Measurements from ENCODE around the gene UNCX.

Gene UNCX

GRCh38 chr7:1218541-1219165 lies 14.0 kb upstream of the UNCX start:
- no peak for DNase-seq (ENCODE audit: low spot score)

- no peak for DNase-seq (ENCODE audit: low spot score)
Measured at GRCh38 chr7:1219498-1219897, 13.2 kb upstream of the UNCX start.

DNA sequence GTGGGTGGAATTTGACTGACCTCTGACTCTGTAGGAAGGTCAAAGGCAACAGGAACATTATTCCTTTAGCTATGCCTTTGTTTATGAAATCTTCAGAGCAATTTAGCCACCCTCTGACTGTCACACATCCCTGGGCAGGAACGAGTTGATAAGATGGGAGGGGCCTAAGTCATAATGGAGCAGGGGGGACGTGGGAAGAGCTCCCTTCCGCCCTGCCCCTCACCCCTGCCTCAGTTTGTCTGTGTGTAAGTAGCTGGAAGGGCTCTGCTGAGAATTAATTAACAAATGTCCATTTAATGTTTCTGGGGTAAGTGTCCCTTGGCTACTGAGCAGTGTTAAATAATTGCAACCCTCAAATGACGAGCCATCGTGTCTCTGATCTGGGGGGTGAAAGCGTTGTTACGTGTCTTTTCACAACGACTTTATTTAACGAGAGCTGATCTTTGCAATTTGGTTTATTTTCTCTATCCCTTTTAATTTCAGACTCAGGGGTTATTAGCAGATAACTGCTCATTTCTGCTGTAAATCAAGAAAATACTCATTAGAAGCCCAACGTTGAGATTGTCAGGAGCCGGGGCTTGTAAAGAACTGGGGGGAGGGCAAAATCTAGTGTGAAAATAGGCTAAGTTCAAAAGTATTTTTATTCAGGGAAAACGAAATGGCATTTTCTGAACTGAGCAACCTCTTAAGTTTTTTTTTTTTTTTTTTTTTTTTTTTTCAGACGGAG lies 12.5 kb upstream of the UNCX start:
- no peak for DNase-seq (ENCODE audit: low spot score)

DNA sequence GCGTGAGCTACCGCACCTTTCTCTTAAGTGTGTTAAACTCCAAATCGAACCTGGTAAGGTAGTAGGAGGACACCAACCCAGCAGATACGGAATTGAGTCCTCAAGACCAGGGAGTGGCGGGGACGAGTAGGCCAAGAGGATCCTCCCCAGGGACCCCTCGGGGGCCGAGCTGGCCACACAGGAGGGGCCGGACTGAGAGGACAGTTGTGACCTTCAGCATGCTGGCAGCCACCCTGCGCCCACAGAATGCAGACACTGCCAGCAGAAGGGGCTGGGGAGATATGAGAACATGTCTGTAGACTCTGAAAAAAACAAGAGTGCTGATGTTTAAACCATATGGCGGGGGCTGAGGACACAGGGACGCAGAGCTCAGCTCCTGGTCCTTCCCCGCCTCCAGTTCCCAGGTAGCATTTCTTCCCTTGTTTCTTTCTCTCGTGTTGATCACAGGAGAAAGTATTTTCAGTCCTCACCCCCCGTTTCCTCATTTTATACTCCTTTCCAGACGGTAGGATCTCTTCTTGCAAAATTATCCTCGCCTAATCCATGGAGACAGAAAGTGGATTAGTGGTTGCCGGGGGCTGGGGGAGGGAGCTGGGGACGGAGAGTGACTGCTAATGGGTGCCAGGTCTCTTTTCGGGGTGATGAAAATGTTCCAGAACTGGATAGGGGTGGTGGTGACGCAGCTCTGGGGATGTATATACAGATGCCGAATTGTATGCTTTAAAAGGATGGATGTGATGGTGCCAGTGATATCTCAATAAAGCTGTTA lies 11.5 kb upstream of the UNCX start:
- DNase-seq (ENCODE audit: low spot score), result no peak

DNA sequence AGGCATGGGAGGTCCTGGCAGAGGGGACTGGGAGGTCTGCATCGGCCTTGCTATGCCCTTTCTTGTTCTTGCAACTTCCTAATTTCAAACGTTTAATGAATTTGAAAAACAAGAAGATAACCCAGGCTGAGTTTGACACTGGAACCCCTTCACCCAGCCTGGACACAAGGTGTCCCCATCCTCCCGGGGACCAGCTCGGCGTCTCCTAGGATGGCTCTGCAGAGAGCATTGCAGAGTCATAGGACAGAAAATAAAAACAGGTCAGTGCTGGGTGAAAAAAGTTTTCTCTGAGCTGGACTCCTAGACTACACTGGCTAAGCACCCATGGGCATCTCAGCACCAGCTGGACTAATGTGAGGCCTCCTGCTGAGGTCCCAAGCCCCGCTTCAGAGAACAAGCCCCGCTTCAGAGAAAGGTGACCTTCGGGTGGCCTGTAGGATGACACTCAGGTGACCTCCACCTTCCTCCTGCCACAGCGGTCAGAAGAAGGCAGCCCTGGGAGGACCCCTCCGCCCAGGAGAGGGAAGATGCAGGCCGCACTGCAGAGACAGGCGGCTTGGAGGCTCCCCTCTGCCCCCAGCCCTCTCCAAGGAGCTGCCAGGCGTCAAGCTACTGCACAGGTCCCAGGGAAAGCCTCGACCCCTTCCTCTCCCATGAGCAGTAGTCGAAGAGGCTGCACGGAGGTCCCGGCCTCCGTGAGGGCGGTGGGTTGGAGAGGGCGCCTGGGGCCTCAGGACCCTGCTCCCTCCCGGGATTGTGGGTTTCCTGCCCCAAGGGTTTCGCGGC lies 9.3 kb upstream of the UNCX start:
- DNase-seq (ENCODE audit: low spot score), result no peak

DNA sequence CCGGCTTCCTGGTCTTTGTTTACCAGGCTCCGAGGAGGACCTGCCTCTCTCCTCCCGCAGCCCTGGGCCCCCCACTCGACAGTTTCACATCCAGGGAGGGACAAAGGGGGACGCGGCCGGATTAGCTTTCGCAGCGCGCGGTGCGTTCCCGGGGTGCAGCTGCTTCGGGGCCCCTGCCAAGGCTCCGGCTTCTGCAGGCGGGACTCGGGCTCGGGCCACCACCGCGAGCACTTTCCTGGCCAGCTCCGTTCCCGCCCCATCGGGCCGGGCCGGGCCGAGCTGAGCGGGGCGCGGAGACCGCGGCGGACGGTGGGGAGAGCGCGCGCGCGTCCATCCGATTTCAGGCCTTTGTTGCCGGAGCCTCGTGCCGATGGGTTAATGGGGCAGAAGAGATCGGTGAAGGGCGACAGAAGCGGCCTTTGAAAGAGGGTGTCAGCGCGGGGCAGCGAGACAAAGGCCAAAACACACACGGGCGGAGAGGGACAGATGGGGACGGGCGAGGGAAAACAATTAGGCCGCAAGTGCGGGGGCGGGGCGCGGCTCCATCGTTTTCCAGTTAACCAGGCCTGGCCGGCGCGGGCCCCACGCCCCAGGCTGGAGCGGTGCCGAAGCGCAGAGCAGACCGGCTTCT lies 8.5 kb upstream of the UNCX start:
- DNase-seq (ENCODE audit: low spot score), result no peak

DNA sequence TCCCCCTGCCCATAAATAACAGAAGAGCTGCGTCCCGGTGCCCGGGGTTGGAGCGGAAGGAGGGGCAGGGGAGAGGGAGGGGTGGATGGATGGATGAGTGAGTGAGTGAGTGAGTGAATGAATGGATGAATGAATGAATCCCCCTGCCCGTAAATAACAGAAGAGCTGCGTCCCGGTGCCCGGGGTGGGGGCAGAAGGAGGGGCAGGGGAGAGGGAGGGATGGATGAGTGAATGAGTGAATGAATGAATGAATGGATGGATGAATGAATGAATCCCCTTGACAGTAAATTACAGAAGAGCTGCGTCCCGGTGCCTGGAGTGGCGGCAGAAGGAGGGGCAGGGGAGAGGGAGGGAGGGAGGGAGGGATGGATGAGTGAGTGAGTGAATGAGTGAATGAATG lies 7.6 kb upstream of the UNCX start:
- DNase-seq (ENCODE audit: low spot score), result no peak

- DNase-seq (ENCODE audit: low spot score), result no peak
Measured at GRCh38 chr7:1225441-1226185, 7.1 kb upstream of the UNCX start.

DNA sequence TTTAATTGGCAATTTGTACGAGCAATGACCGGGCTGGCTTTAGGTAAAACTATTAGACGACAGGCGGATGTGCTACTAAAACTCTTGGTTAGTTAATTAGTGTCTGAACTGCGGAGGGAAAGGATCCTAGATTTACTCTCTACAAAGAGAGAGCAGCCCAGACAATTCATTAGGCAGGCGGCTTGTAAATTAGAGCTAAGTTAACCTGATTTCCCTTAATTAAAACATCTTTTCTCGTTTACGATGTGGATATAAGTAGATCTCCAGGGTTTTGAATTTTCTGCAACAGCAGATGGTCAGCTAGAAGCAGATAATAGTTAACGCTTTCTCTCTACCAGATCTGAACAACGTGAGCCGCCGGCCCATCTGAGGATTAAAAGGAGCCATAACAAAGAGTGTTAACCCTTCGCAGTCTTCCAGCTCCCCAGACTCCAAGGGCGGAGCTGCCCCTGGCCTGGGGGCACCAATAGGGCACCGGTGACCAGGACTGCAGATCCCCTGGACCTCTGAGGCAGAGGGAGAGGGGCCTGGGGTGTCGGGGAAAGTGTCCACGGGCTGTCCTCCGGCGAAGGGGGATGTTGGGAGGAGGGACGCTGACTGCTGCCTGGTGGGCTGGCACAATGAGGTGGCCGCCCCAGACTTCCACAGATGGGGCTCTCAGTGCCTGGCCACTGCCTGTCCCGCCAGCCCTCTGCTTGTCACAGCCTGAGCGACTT lies 6.3 kb upstream of the UNCX start:
- DNase-seq (ENCODE audit: low spot score), result no peak

DNA sequence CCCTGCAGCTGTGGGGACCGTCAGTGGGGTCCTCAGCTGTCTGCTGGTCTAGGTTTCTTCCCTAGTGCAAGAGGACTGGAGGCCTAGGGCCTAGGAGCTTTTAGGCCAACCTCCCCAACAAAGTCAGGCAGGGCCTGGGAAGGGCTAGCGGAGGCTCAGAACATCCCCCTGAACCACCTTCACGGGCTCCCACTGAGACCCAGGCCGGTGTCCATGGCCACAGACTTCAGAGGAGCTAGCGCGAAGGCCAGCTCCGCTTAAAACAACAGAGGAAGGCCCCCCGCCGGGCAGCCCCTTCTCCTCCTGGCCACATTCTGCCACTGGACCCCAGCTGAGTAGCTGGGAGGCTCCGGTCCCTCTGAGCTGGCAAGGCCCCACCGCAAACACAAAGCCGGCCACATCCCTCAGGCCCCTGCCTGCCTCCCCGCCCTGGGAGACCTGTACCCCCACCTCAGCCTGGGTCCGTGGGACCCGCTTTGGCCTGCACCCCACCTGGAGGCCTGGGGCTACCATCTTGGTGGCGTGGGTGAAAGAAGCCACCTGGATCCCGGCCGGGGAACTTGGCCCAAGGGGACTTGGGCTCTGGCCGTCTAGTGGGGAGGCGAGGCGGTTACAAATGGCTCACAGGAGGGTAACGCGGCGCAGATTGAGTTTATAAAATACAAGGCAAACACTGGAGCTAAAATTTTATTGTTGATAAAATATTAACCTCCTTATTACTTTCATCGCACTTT lies 5.4 kb upstream of the UNCX start:
- DNase-seq (ENCODE audit: low spot score), result no peak

DNA sequence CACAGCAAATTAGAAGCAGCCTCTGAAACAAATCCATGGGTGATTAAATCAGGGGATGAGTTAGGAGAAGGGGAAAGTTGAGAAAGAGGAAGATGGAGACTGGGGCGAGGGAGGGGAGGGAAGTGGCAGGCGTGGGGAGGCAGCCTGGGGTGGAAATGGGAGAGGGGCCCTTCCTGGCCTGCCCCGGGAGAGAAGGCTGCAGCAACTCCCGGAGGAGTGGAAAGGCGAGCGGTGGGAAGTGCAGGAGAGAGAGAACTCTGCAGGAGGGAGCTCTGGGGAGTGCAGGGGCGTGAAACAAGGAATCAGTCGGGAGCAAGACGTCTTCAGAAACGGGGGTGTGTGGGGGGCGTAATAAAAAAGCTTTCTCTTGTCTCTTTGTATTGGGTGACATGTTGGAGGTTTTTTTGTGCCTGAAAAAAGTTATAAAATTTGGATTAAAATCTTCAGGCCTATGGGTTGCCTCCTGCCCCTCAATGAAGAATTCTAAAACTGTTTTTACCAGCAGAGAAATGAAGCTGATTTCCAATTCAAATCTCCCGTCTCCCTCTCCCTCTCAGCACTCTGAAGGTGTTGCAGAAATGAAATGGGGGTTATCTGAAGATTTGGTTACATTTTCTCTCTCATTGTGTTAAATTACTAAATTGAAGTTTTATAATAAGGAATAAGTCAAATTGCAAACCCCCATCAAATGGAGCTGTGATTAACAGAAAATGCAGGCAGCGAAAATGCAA lies 4.7 kb upstream of the UNCX start:
- no peak for DNase-seq (ENCODE audit: low spot score)

GRCh38 chr7:1228545-1229201 lies 4.0 kb upstream of the UNCX start:
- no peak for DNase-seq (ENCODE audit: low spot score)

- DNase-seq (ENCODE audit: low spot score), result no peak
Measured at GRCh38 chr7:1229202-1229947, 3.3 kb upstream of the UNCX start.

- no peak for DNase-seq (ENCODE audit: low spot score)
Measured at GRCh38 chr7:1229956-1230355, 2.7 kb upstream of the UNCX start.

DNA sequence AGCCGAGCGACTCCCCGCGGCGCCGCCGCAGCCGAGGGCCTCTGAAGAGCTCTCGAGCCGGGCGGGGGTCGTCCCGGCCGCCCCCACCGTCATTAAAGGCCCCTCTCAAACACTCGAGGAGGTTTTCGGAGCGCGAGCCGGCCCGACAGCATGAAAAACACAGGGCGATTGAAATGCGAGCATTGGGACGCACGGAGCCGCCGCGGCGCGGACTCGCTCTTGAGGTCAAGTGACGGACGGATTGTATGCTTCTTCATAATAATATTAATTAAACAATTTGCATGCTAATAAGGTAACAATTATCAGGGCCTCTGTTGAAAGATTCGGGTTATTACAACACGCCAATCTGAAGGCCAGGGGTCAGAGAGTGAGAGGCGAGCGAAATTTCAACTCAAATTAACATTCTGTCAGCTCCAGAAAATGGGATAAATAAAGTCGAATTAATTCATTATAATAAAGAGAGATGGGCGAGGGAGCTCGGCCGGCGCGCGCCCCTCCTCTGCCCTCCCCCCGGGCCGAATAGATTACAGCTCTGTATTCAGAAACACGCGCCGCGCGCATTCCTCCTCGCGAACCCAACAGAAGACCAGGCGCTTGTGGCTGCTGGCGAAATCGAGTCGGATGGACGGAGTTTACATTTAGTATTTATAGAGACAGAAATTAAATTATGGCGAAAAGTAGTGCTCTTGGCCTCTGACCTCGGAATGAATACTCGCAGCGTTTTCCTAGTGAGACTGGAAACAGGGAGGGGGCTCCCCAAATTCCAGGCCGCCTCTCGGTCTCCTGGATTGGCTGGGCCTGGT lies 2.1 kb upstream of the UNCX start:
- DNase-seq (ENCODE audit: low spot score), result no peak

DNA sequence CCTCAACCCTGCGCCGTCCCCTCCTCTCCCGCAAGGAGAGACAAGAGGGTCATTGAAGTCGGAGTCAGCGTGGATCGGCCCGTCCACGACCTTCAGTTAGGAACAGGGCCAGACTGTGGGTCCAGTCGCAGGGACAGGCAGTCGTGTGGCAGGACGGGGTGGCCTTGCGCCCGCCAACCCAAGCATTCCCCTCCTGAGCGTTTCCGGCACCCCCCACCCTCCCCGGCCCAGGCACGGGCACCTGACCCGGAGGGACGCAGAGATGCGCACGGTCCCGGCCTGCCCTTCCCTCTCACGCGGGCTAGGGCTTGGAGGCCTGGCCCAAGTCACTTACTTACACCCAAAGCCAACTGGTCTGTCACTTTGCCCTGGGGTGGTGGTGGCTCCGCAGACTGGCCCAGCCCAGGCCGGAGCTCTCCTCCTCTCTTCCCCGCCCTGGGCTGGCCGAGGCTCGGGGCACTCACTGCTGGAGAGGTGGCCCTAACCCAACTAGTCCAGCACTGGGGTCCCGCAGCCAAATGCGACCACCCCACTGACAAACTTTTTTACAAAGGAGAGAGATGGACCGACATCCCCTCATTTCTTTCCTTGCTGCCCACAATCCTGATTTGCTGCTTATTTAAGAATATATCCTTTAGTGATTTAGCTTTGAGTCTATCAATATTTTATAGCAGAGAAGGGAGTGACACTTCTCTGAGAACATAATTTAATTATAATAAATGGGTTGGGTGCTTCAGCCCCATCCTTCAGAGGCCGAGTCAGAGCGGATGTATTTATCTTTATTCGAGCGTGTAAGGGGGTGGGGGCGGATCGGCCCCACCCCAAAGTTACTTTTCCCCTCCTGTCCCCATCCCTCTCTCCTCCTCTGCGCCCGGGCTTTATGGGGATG lies 1.2 kb upstream of the UNCX start:
- no peak for DNase-seq (ENCODE audit: low spot score)
